ENCODE results near the gene ZW10. TPM values are rescaled to one million over a fixed set of nuclear protein-coding genes. Genes with fewer than 3 reads are reported as not detected.
A peak's percentile ranks its signal among the peaks of the same experiment; 100 is the strongest.

ZW10 gene
- total RNA-seq, 1 donor from 2014 or later = 11.5 TPM

DNA sequence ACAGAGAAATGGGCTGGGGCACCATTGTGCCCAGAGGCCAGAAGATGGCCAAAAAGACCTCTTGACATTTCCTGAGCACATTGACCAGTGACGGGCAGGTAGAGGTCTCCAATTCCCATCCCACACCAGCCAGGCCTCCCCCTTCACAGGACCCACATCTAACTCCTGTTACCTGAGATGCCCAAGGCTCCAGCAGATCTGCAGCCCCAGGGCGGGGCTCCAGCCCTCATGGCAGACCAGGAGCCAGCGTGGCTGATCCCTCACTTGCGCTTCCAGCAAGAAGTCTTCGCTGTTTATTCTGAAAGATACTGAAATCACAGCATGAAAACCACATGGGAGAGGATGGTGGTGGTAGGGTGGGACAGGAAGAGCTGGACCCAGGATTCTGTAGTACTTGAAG lies 76.4 kb downstream of the ZW10 start:
- DNase-seq = no peak
- Histone ChIP-seq H3K27me3 (no peaks in the 10 kb centered on the region), H3K36me3 (no peaks in the 10 kb centered on the region), H3K4me3 (no peak overlapping the region), H3K27ac (no peak overlapping the region), H3K9me3 (no peaks in the 10 kb centered on the region), H3K4me1 (no peaks in the 10 kb centered on the region)
- ATAC-seq = no peak
- intact Hi-C loops (cut with DNase I) = no loop called here
- TF ChIP-seq, protein P1, sequence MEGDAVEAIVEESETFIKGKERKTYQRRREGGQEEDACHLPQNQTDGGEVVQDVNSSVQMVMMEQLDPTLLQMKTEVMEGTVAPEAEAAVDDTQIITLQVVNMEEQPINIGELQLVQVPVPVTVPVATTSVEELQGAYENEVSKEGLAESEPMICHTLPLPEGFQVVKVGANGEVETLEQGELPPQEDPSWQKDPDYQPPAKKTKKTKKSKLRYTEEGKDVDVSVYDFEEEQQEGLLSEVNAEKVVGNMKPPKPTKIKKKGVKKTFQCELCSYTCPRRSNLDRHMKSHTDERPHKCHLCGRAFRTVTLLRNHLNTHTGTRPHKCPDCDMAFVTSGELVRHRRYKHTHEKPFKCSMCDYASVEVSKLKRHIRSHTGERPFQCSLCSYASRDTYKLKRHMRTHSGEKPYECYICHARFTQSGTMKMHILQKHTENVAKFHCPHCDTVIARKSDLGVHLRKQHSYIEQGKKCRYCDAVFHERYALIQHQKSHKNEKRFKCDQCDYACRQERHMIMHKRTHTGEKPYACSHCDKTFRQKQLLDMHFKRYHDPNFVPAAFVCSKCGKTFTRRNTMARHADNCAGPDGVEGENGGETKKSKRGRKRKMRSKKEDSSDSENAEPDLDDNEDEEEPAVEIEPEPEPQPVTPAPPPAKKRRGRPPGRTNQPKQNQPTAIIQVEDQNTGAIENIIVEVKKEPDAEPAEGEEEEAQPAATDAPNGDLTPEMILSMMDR (IDR thresholded peaks at IDR 0.05) = no peak

DNA sequence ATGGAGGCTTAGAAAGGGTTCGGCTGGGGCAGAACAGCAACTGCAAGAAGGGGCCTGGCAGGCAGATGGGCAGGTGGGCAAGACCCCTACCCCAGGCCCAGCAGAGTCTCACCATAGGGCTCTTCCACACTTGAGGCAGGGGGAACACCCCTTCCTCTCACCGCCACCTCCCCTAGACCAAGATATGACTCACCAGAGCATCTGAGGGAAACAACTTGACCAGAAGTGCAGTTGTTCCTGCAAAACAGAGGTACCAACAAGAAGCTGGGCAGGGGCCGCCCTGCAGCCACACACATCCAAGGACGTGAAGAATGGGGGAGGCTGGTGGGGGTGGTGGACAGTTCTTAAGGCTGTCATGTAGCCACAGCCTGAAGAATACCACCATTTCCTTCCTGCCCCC lies 78.3 kb downstream of the ZW10 start:
- Histone ChIP-seq H3K27me3 (no peaks in the 10 kb centered on the region), H3K4me3 (no peak overlapping the region), H3K4me1 (no peaks in the 10 kb centered on the region), H3K36me3 (no peaks in the 10 kb centered on the region), H3K9me3 (no peaks in the 10 kb centered on the region), H3K27ac (no peak overlapping the region)
- ATAC-seq (no peak), DNase-seq (no peak)
- intact Hi-C loops (cut with DNase I) = no loop called here
- TF ChIP-seq, protein P1 (IDR thresholded peaks at IDR 0.05) = no peak

DNA sequence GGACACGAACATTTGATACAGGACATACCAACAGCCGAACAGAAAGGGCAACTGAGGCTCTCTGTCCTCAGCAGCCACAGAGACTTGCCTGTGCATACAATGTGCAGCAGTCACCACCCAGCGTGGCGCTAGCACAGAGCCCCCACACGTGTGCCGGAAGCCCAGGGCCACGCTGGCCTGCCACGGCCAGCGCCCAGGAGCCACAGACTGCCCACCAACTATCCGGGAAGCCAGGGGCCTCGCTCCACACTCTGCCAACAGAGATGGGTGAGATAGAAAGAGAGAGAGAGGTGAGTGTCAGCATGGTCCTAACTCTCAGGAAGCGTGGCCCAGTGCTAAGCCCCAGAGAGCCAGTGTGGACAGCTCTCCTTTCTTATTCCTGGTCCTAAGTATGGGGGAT lies 79.1 kb downstream of the ZW10 start:
- Histone ChIP-seq H3K36me3 (no peaks in the 10 kb centered on the region), H3K27ac (no peak overlapping the region), H3K27me3 (no peaks in the 10 kb centered on the region), H3K9me3 (no peaks in the 10 kb centered on the region), H3K4me3 (no peak overlapping the region), H3K4me1 (no peaks in the 10 kb centered on the region)
- TF ChIP-seq, protein P1 (IDR thresholded peaks at IDR 0.05) = no peak
- ATAC-seq = no peak
- DNase-seq = no peak
- intact Hi-C loops (cut with DNase I) = no loop called here

DNA sequence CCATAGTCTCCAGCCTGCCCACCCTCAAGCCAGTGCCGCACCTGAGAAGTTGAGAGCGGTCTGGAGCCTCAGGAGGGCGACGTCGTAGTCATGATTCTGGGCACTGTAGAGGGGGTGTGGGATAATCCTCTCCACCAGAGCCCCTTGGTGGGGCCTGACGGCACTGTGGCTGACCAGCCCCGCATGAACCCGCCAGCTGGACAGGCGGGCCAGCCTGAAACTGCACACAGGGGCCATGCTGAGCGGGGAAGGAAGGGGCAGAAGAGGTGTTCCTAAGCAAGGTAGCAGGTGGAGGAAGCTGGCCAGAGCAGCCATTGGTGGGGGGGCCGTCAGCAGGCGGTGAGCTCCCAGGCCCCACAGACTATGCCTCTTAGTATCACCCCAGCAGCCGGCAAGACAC lies 80.5 kb downstream of the ZW10 start:
- no peak for DNase-seq

DNA sequence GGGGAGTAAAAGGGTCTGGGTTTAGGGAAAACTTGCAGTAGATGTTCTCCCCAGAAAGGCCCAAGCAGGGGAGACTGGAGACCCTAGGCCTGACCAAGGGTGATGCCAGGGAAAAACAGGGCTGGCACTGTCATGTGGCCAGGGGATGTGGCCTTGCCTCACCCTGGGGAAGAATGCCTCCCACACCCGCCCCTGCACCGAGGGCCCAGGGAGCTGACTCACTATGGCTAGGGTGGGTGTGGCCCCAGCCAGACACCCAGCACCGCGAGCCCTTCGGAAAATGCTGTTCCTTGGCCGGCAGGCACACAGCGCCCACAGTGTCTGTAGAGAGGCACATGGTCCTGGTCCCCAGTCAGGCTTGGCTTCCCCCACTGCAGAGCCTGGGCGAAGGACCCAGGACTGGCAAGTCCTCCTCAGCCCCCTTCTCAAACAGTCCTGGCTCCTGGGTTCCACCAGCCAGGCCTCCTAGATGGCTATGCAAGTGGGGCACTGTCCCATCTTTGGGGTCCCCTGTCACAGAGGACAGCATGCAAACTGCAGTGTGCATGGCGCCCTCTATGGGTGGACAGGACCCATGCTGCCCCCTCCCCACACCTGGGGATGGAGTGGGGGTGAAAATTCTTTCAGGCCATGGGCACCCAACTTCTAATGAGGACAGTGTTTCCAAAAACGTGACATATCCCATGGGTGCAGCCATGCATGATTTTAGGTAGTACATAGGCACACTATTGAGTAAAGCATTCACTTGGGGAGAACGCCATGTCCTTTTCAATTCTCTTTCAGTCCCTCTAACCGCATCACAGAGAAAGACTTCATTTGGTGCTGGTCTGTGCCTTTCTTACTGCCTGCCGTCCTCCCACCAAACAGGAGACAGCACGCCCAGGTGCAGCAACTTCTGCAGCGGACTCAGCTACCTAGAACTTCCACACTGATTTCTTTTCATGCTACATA lies 82.6 kb downstream of the ZW10 start:
- peak; percentile 88 for ATAC-seq
- Histone ChIP-seq H3K4me1 (no peaks in the 10 kb centered on the region), H3K9me3 (no peaks in the 10 kb centered on the region), H3K27me3 (no peaks in the 10 kb centered on the region), H3K27ac (no peak overlapping the region), H3K36me3 (no peaks in the 10 kb centered on the region), H3K4me3 (no peak overlapping the region)
- peak; percentile 84 for DNase-seq
- intact Hi-C loops (cut with DNase I) = no loop called here
- TF ChIP-seq, protein P1 (IDR thresholded peaks at IDR 0.05) = peak; percentile 24

More for the DNA sequence above, 80.5 kb downstream of the ZW10 start:
- H3K9me3 ChIP-seq = no peaks in the 10 kb centered on the region
- no peak for ATAC-seq
- H3K27me3 ChIP-seq = no peaks in the 10 kb centered on the region
- TF ChIP-seq, protein P1 (IDR thresholded peaks at IDR 0.05) = no peak
- no peaks in the 10 kb centered on the region for H3K36me3 ChIP-seq
- no peak overlapping the region for H3K4me3 ChIP-seq
- no peaks in the 10 kb centered on the region for H3K4me1 ChIP-seq
- no peak overlapping the region for H3K27ac ChIP-seq
- intact Hi-C loops (cut with DNase I) = no loop called here

All from upper lobe of right lung (tissue), 1 donor.